IPS-20b (cell line): ENCODE results near the gene DDX11.
"Not testable (repeated sequence)": the region's sequence is repeated elsewhere in the genome, so short reads cannot be mapped to it uniquely, and the experiment has no call there.

ENCODE experiments used
- H3K27ac ChIP-seq: one replicate; pipeline ENCODE4 v1.5.1; 2013; ENCODE audit warnings: low read length
- H3K27me3 ChIP-seq: 2 replicates; pipeline ENCODE4 v1.6.1; 2013; ENCODE audit warnings: mild to moderate bottlenecking, low read length, inconsistent platforms; ENCODE audit not compliant: insufficient read depth
- H3K36me3 ChIP-seq: 2 replicates; pipeline ENCODE4 v1.6.1; 2013; ENCODE audit warnings: low read depth, mild to moderate bottlenecking, inconsistent platforms, low read length, moderate library complexity; ENCODE audit not compliant: insufficient read depth
- H3K4me1 ChIP-seq: 2 replicates; pipeline ENCODE4 v1.6.1; 2013; ENCODE audit warnings: mild to moderate bottlenecking, control low read depth, inconsistent platforms, low read length, moderate library complexity; ENCODE audit not compliant: insufficient read depth
- H3K4me3 ChIP-seq: 2 replicates; pipeline ENCODE4 v1.5.1; 2013; ENCODE audit warnings: mild to moderate bottlenecking, low read length, inconsistent platforms
- H3K9ac ChIP-seq: 2 replicates; pipeline ENCODE4 v1.6.1; 2013; ENCODE audit warnings: low read depth, mild to moderate bottlenecking, inconsistent platforms, low read length, moderate library complexity
- H3K9me3 ChIP-seq: 2 replicates; pipeline ENCODE4 v1.6.1; 2013; ENCODE audit warnings: mild to moderate bottlenecking, low read depth, low read length, inconsistent platforms; ENCODE audit not compliant: insufficient read depth

DDX11 gene

DNA sequence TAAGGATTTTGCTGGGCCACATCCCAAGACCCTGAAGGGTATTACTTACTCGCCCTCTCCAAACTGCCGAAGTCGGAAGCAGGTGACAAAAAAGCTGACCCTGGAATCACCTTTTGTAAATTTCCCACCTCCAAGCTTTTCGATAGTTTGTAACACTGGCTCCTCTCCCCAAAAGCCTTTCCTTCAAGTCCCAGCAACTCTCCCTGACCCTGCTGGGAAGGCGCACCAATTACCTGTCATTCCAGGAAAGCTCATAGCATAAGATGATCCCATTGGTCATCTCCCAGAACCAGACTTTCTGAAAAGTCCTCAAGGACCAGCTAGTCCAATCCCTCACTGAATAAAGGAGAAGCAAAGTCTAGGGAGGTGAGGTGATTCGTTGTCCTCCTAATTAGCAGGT lies 698 bp upstream of the DDX11 start:
- H3K27me3 ChIP-seq, H3K36me3 ChIP-seq, H3K4me1 ChIP-seq, H3K27ac ChIP-seq, H3K9me3 ChIP-seq: not testable (repeated sequence)
- peak overlapping the region; percentile 98 for H3K4me3 ChIP-seq
- peak overlapping the region; percentile 99; the same call in 1 of the 2 replicates for H3K9ac ChIP-seq

DNA sequence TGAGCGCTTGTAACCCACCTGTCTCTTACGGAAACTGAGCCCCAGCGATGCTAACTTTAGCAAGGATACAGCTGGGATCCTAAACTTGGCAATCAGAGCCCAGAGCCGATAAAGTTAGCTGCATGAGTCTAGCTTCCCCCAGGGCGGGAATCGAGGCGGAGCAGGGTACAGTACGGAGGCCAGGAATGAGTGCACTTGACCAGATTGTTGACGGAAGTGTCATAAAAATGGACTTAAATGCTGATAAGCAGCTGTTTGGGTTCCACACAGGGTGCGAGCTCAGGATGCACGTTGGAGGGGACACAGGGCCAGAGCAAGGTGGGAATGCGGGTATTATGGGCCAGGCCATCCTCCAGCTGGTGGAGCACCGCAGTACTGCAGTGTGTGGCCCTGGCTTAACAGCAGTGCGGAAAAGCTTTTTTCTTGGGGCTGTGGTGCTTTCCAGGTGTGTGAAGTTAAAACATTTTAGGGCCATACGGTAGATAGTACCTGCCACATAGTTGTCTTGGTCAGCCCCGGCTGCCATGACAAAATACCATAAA lies 744 bp downstream of the DDX11 start:
- peaks cover 11% of the 10 kb centered on the region; the same call in 1 of the 2 replicates for H3K36me3 ChIP-seq
- H3K27me3 ChIP-seq, H3K9me3 ChIP-seq, H3K4me1 ChIP-seq: not testable (repeated sequence)
- peak overlapping the region; percentile 98 for H3K4me3 ChIP-seq
- H3K9ac ChIP-seq: peak overlapping the region; percentile 99
- H3K27ac ChIP-seq: peak overlapping the region; percentile 94

GRCh38 chr12:31076150-31076549 lies 2.5 kb downstream of the DDX11 start:
- H3K36me3 ChIP-seq: peaks cover 21% of the 10 kb centered on the region
- H3K4me3 ChIP-seq, H3K27ac ChIP-seq, H3K4me1 ChIP-seq, H3K27me3 ChIP-seq, H3K9ac ChIP-seq, H3K9me3 ChIP-seq: not testable (repeated sequence)

DNA sequence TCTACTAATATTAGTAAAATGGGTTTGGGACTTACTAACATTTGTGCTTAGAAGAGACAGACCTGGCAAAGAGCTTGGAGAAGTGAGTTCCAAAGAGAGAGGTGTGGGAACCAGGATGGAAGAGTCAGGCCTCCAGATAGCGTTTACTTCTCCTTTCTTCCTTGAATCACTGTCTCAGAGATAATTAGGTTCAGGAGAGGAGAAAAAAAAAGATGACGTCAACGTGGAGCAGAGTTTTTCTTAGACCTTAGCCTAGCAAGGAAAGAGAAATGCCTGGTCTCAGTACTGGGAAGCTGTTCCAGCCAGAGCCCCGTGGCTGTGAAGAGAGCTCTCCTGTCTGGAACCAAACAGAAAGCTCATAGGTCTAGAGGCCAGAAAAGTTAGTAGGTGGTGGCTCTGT lies 3.4 kb downstream of the DDX11 start:
- not testable (repeated sequence) for H3K27ac ChIP-seq, H3K9me3 ChIP-seq, H3K4me3 ChIP-seq, H3K27me3 ChIP-seq, H3K4me1 ChIP-seq, H3K9ac ChIP-seq
- peaks cover 24% of the 10 kb centered on the region for H3K36me3 ChIP-seq

DNA sequence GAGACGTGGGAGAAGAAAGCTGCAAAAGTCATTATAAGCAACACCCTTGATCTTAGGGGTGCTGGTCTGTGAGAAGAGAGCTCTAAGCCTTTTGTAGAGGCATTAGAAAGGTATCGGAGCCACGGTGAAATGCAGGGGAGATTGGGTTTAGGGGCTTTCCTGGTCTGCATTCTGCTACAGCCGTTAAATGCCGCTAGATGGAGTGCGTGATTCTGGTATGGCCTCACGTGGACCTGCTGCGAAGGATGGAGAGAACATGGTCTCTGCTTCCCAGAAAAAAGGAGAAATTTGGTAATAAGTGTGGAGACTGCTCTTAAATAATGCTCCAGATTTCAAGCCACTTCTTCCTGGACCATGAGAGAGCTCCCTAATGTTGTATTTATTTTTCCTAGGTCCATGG lies 4.3 kb downstream of the DDX11 start:
- not testable (repeated sequence) for H3K27ac ChIP-seq, H3K9me3 ChIP-seq, H3K27me3 ChIP-seq, H3K4me3 ChIP-seq, H3K9ac ChIP-seq, H3K4me1 ChIP-seq
- H3K36me3 ChIP-seq: peaks cover 28% of the 10 kb centered on the region

- not testable (repeated sequence) for H3K27me3 ChIP-seq, H3K4me3 ChIP-seq, H3K27ac ChIP-seq, H3K9ac ChIP-seq, H3K4me1 ChIP-seq, H3K9me3 ChIP-seq
- H3K36me3 ChIP-seq: peaks cover 41% of the 10 kb centered on the region
Observed at GRCh38 chr12:31079421-31079820, 5.8 kb downstream of the DDX11 start.

- Histone ChIP-seq H3K36me3 (peaks cover 49% of the 10 kb centered on the region), H3K9ac (peak overlapping the region; percentile 57; the same call in 1 of the 2 replicates)
- not testable (repeated sequence) for H3K9me3 ChIP-seq, H3K27ac ChIP-seq, H3K4me3 ChIP-seq, H3K4me1 ChIP-seq, H3K27me3 ChIP-seq
Observed at GRCh38 chr12:31080221-31080620, 6.6 kb downstream of the DDX11 start.

DNA sequence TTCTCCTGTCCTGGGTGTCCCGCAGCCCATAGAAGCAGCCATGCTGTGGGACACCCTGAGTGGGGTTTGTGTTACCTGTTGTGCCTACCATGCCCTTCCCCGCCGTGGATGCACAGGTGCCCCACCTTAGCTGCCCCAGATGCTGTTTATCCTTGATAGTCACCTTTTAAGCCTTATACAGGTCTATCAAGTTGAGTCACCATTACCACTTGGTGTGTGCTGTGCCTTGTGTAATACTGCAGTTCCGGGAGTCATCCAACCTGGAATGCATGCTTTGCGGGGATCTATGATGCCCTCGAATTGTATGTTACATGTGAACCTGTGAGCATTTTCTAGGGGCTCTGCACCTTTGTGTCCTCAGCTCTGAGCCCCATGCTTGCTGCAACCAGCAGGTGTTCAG lies 7.6 kb downstream of the DDX11 start:
- peaks cover 59% of the 10 kb centered on the region for H3K36me3 ChIP-seq
- not testable (repeated sequence) for H3K4me1 ChIP-seq, H3K9me3 ChIP-seq, H3K27ac ChIP-seq, H3K4me3 ChIP-seq, H3K9ac ChIP-seq, H3K27me3 ChIP-seq

DNA sequence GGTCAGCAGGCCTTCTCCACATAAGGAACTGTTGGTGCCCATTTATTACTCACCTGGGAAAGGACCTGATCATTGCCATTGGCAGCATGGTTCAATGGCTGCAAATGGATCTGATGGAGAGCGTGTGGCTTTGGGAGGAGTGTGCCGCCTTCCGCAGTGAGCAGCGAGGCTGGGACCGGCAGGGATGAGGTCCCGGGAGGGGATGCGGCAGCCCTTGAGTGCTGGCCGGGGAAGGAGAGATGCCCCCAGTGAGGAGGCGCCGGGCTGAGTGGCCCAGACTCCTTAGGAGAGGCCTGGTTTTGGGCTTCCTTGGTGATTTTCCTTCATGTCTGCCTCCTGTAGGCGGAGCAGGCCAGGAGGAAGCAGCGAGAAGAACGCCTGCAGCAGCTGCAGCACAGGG lies 10.6 kb downstream of the DDX11 start:
- H3K9ac ChIP-seq, H3K4me1 ChIP-seq, H3K9me3 ChIP-seq, H3K27ac ChIP-seq, H3K4me3 ChIP-seq, H3K27me3 ChIP-seq: not testable (repeated sequence)
- peaks cover 78% of the 10 kb centered on the region for H3K36me3 ChIP-seq

DNA sequence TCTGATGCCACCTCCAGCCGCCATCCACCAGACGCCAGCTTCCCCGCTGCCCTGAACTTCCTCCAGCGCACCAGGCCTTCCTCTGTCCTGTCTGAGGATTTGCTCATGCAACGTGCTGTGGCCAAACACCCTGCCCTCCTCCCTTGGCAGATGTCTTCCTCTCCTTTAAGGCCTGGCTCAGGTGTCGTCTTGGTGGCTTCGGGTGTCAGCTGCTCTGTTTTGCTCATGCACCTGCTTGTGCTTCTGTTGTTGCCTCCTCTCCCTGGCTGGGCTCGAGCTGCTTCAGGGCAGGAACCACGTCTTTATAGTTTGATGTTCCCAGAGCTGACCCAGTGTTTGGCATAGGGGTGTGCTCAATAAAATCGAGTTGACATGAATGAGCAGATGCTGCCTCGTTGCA lies 12.4 kb downstream of the DDX11 start:
- not testable (repeated sequence) for H3K27ac ChIP-seq, H3K9me3 ChIP-seq, H3K4me1 ChIP-seq, H3K9ac ChIP-seq, H3K4me3 ChIP-seq, H3K27me3 ChIP-seq
- H3K36me3 ChIP-seq: peaks cover 81% of the 10 kb centered on the region

GRCh38 chr12:31087486-31087885 lies 13.8 kb downstream of the DDX11 start:
- not testable (repeated sequence) for H3K4me3 ChIP-seq, H3K27me3 ChIP-seq, H3K4me1 ChIP-seq, H3K27ac ChIP-seq, H3K9me3 ChIP-seq, H3K9ac ChIP-seq
- H3K36me3 ChIP-seq: peaks cover 88% of the 10 kb centered on the region

DNA sequence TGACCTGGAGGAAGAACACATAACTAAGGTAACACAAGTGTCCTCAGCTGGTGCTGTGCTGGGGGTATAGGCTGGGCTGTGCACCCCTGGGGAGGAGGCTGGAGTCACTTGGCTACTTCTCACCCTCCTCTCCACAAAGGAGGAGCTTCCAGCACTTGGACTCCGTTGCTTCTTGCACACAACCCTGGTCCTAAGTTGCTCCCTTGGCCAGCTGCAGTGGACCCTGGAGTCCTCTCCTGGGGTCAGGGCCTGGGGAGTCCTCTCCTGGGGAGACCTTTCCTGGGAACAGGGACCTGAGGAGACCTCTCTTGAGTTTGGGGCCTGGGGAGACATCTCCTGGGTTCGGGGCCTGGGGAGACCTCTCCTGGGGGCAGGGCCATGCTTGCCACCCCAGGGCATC lies 14.3 kb downstream of the DDX11 start:
- not testable (repeated sequence) for H3K27ac ChIP-seq, H3K4me3 ChIP-seq
- peaks cover 88% of the 10 kb centered on the region for H3K36me3 ChIP-seq

GRCh38 chr12:31089072-31089471 lies 15.4 kb downstream of the DDX11 start:
- Histone ChIP-seq H3K9ac (no peak overlapping the region), H3K36me3 (peaks cover 87% of the 10 kb centered on the region), H3K4me3 (no peak overlapping the region), H3K4me1 (no peaks in the 10 kb centered on the region), H3K9me3 (no peaks in the 10 kb centered on the region), H3K27ac (no peak overlapping the region), H3K27me3 (no peaks in the 10 kb centered on the region)

More for the DNA sequence above, 14.3 kb downstream of the DDX11 start:
- not testable (repeated sequence) for H3K27me3 ChIP-seq, H3K9me3 ChIP-seq, H3K9ac ChIP-seq, H3K4me1 ChIP-seq
